C1 segment of cervical spinal cord (tissue), 14 donors: Measurements from ENCODE around the gene BRAT1.
A peak's percentile ranks its signal among the peaks of the same experiment; 100 is the strongest.

Source experiments
- DNase-seq, 14 donors: peaks; one replicate each; lab custom pipeline; 2025; lab: John Stamatoyannopoulos, UW

Gene BRAT1

DNA sequence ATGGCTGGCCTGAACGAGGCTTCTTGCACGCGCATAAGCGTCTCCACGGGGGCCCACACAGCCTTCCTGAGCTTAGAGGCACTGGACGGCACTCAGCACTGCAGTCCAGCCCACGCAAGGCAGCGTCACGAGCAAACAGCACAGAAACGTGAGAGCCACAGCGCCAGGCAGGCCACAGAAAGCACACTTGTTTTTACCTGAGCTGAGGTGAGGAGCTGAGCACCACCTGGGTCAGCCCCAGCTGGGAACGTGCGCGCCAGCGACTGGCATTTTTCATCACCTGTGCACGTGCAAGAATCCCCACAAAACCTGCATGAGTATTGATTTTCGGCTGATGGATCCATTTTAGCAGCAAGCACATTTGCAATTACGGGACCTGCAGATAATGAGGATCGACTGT, 30.1 kb upstream of the BRAT1 start:
- DNase-seq = no peak

DNA sequence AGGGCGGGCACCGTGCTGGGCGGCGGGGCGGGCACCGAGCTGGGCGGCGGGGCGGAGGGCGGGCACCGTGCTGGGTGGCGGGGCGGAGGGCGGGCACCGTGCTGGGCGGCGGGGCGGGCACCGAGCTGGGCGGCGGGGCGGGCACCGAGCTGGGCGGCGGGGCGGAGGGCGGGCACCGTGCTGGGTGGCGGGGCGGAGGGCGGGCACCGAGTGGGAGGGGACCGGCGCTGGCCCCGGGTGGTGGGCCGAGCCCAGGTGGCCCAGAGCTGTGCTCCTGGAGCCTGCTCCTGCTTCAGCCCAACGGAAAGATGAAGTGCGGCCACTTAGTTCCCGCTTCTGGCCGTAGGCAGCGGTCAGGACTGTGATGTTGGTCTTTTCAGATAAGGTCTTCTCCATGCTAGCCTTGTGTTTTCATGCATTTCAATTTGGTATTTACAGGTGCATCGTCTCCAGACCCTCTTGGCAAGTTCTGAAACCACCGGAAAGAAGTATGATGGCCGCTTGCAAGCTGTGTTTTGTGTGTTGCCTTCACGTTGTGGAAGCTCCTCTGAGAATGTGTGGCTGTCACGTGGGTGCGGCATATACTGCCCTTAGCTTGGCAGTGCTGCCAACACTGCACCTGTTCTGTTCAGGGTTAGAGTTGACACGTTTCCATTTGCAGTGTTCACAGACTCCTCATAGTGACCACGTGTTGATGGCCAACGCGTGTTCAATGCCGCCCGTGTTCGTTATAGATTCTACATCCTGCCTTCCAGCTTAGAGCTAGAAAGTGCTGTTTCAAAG, 28.7 kb upstream of the BRAT1 start:
- no peak for DNase-seq

DNA sequence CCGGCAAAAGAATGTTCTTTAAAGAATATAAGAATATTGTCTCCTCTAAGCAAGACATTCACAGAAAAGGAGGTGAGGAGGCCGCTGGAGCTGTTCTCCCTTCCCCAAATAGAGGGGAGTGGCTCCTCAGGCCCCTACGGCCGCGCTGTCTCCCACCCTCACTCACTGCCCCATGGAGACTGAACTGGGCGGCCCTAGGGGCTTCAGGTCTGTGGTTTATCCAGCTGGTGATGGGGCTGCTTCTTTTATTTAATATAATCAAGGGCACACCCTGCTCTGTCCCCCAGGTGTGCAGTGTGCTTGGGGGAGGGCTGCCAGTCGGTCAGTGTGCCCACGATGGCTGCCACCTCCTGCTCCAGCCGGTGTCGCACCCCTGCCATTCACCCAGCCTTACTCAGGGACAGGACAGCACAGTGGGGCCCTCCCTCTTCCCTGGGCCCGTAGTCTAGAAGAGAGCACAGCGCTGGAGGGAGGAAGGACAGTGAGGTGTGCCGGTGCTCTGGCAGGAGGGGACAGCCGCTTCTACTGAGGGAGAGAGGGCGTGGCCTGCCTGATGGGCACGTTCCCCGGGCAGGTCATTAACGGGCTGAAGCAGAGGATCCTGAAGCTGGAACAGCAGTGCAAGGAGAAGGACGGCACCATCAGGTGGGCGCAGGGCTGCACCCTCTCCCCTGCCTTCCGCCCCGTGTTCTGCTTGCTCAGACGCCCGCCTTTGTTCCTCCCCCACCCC, 26.8 kb upstream of the BRAT1 start:
- no peak for DNase-seq

DNA sequence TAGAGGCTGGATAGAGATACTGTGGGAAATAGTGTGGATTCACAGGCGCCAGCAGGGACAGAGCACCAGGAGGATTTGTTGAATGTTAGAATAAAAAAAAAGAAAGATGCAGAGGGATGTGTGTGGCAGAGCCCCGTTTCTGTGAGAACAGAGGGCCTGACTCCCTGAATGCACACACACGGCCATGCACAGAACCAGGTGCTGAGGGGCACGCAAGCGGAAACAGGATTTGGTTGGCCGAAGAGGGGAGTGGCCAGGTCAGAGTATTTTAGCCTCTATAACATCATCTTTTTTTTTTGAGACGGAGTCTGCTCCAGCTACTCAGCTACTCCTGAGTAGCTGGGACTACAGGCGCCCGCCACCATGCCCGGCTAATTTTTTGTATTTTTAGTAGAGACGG, 25.3 kb upstream of the BRAT1 start:
- DNase-seq = no peak

DNA sequence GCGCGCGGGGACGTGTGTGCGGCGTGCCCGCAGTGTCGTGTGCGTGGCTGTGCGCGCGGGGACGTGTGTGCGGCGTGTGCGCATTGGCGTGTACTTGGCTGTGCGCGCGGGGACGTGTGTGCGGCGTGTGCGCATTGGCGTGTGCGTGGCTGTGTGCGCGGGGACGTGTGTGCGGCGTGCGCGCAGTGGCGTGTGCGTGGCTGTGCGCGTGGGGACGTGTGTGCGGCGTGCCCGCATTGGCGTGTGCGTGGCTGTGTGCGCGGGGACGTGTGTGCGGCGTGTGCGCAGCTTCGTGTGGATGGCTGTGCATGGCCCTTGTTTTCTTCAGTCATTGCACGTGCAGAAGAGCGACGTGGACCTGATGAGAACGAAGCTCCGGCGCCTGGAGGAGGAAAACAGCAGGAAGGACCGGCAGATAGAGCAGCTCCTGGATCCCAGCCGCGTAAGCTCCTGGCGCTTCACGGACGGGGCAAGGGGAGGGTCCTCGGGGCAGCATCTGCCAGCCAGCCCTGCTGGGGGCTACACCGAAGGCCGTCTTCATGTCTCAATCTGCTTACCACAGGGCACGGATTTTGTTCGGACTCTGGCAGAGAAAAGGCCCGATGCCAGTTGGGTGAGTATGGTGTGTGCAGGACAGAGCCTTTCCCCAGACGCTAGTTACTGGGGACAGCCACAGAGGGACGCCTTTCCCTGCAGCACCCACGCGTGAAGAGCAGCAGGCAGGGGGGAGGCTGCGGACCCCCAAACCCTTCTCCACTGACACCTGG, 22.8 kb upstream of the BRAT1 start:
- no peak for DNase-seq

DNA sequence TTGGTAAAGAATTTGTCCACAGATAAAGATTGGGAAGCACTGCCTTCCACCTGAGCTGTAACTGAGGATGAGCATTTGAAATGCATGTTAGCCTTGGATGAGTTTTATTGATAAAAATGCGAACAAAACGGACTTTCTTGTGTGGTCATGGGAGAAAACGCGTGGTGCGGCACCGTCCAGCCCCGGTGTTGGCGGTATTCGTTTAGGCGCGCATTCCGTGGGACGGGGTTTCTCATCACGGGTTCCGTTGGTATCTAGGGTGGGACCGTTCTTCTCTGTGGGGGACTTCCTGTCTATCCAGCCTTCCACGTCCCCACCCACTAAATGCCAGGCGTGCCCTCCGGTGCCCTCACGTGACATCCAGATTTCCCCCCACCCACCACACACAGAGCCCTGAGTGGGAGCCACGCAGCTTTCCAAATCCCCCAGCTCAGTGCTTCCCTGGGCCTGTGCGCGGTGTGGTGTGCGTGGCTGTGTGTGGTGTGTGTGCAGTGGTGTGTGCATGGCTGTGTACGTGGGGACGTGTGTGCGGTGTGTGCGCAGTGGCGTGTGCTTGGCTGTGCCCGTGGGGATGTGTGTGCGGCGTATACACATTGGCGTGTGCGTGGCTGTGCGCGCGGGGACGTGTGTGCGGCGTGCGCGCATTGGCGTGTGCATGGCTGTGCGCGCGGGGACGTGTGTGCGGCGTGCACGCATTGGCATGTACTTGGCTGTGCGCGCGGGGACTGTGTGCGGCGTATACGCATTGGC, 21.6 kb upstream of the BRAT1 start:
- DNase-seq = no peak

DNA sequence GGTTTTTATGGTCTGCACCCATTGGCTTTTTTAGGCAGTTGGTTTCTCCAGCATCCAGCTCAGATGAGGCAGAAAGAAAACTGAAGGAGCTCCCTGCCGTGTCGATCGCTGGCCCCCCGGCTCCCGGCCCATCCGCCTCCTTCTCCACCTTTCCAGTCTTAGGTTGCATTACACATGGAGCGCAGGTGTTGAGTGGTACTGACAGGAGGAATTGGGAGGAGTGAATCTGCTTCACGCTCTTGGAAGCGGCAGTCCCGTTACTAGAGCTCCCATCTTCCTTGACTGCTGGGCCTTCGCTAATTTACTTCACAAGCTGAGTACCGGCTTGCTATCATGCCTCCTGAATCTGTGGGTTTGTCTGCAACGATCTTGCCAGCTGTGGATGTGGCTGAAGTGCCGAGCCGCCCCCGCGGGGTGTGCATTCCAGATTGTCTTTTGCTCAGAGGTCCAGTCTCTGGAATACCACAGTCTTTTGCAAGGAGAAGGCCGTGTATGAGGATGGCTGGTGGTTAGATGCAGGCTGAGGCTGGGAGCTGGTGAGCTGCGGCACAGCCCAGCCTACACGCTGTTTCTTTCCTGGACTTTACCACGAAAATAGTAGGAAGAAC, 20.5 kb upstream of the BRAT1 start:
- DNase-seq = no peak

DNA sequence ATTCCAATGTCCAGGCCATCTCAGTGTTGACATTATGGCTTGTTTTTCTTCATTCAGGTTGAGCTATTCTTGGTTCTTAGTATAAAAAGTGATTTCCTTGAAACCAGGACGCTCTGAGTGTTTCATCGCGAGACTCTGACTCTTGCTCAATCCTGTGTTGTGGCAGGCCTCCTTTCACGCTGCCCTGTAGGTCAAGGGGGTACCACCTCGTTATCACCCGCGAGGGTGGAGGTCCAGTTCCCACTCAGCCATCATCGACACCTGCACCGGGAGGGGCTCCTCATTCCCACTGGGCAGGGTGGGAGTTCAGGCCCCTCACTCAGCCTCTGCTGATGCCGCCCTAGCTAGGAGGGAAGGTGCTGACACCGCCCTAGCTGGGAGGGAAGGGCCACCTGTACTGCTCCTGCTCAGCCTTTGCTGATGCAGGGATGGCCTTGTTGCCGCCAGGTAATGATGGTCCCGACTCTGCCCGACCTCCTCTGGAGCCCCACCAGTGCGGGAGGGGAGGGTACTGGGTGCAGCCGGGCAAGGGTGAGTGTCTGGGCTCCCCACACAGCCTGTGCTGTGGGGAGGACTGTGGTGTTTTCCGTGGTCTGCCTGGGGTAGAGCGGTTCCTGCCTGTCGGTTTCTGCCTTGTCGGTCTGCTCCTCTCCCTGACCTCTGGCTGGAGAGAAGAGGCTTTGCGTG, 19.9 kb upstream of the BRAT1 start:
- no peak for DNase-seq

DNA sequence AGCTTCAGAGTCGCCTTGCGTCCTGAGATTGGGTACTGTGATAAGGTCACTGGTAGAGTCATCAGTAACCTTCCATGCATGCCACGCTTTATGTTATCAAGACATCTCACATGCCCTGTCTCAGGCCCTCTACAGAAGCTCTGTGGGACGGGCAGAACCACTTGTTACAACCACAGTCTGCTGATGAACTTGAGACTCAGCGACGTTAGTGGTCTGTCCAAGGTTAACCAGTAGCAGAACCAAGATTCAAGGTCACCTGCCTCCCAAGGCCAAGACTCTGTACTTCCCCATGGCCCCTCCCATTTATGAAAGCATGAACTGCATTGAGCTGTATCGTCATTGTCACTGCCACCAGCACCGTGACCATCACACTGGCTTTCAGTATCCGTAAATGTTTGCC, 18.4 kb upstream of the BRAT1 start:
- no peak for DNase-seq

DNA sequence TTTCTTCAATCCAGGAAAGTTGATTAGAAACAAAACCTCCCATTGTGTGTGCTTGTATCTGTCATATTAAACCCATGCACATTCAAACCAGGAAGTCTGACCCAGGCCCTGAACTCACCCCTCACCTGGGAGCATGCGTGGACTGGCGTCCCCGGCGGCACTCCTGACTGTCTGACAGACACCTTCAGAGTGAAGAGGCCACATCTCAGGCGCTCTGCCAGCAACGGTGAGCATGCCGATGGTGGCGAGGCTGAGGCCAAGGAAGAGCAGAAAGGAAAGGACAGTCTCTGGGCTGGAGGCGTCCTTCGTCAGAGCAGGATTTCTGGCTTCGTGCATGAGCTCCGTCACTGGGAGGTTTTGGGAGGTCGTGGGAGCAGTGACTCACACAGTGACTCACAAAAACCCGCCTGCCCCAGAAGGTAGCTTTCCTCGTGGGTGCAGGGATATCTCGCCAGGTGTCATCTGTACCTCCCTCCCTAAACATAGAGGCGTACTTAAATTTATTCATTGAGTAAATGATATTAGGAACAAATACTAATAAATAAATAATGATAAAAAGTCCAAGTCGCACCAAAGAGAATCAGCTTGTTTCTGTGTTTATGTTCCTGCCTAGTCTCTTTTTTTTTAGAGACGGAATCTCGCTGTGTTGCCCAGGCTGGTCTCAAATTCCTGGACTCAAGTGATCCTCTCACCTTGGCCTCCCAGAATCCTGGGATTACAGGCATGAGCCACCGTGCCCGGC, 16.9 kb upstream of the BRAT1 start:
- DNase-seq = no peak

DNA sequence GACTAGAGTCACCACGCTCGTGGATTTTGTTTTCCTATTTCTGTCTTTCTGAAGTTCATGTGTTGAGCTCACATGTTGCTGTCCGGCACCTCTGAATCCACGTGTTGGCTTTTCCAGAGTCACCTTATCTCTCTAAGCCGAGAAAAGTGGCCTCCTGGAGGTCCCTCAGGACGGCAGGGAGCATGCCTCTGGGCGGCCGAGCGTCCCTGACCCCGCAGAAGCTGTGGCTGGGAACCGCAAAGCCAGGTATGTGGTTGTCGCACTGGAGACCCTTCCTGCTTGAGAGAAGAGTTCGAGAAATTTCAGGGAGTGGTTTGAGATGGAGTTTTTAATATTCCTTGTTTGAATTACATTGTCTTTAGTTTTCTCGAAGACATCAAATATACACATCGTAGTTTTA, 16.1 kb upstream of the BRAT1 start:
- no peak for DNase-seq

DNA sequence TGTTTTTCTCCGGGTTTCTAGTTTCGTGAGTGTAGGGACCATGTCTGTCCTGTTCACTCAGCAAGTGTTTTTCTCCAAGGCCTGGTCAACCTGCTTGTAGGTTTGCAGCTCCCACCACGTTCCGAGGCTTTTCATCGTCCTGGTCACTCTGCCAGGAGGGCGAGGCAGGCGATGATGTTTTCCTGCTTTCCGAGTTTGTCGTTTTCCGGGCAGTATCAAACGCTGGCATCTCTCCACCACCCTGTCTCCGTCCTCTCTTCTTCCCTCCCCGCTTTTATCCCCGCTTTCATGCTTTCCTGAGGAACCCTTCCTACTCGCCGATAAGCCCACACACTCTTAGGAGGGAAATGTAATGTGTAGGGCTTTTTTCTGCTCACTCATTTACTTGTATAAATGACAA, 14.7 kb upstream of the BRAT1 start:
- no peak for DNase-seq

DNA sequence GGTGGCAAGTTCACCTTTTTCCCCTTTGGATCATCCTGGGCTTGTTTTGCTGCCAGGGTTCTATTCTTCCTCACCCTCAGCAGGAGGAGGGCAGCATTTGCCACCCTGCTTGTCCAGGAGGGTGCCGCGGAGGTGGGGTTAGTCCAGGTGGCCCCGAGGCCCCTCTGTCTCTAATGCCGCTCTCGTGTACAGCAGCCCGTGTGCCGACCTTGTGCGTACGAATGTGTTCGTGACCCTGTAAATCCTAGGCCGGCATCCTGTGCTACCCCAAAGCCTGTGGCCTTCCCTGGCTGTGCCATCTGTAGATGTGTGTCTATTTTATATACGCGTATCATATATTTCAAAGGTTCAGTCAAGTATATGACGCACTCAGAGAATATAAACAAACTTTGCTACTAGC, 14.1 kb upstream of the BRAT1 start:
- no peak for DNase-seq

DNA sequence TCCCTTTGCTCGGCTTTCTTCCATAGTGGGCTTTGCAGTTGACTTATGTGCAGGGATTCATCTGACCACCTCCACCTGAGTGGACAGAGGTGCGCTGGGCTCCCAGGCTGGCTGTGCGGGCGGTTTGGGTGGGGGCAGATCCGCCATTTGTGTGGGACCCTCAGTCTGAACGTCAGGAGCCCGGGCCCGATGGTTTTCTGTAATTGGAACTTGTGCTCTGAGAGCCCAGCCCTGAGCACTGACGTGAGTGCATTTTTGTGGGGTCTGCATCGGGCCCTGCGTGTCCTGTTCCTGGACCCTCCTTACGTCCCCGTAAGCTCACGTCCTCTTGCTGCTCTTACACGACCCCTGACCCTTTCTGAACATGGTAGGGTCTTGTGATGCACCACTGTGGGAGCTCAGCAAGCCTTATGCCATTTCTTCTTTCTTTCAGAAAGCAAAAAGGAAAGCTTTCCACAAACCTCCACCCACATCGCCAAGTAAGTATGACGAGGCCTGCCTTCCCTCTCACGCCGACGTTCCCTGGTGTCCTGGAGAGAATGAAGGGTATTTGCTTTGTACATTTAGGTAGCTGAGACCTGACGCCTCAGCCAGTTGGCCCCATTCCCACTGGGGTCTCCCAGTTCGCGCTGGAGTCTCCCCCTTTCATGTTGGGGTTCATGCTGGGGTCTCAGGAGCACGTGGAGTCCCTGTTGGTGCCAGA, 13.3 kb upstream of the BRAT1 start:
- DNase-seq = no peak

DNA sequence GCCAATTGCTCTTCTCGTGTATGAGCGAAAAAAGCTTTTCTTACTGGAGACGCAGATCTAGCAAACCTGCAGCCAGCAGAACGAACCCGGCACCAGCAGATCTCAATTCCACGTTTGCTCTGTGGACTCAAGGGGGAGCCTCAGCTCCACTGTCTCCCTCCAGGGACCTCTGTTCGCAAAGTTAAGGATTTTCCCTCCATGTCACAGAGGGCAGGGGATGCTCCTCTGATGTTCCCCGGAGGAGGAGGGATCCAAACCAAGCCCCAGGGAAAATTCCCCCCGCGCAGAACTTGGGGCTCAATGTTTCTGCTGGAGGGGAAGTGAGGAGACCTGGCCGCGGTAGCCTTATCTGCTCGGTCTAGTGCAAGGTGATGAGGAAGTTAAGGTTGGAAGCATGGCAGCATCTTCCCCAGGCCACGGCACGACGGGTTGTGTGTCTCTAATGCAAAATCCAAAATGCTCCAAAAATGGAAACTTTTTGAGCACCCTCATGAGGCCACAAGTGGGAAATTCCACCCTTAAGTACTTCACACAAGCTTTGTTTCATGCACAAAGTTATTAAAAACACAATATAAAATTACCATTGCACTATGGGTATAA, 12.5 kb upstream of the BRAT1 start:
- DNase-seq = peak in 9 of 14 donors; percentile 10 to 52 (median 34)

DNA sequence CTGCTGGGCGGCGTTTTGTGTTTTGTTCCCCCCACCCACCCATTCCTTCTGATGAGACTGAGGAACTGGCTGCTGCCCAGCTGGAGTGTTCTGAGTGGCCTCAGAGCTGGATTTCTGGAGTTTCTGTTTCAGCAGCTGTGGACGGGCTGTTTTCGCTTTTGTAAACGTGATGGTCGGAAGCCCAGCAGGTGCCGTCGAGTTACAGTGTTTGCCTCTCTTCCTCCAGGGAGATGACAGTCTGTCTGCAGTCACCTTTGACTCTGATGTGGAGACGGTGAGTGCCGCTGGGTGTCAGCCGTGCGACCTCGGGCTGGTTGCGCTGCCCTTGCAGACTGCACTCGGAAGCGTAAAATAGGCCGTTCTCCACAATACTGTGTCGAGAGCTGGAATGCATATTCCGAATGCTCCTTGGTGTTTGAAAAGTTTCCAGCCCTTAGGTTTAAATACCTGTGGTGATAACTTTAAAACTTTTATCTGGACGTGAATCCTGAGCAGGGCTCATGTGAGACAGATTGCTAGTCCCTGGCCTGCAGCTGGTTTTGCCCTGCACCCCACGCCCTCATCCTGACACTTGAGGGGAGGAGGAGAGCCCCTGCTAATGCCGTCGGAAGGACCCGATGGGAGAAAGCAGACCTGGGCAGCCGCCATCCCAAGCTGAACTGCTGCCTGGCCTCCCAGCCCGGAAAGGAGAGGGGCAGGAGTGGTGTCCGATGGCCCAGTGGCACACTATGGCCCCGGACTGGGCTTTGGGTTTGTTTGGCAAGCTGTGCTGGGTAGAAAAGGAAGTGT, 11.8 kb upstream of the BRAT1 start:
- DNase-seq = peak in 1 of 14 donors; percentile 52

DNA sequence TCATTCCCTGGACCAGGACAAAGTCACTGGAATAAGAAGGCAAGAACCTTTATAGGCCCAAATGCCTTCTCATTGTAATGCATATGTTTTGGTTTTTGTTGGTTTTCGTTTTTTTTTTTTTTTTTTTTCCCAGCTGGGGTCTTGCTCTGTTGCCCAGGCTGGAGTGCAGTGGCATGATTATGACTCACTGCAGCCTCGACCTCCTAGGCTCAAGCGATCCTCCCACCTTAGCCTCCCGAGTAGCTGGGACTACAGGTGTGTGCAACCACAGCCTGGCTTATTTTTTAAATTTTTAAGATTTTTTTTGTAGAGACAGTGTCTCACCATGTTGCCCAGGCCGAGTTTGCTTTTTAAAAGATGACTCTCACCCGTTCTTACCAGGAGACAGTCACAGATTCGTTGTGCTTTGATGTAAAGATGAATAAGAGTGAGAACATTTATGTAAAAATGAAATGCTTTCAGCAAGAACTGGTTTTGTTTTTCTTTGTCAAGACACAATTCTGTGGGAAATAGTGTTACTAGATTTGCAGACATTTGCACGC, 11.1 kb upstream of the BRAT1 start:
- DNase-seq = no peak

DNA sequence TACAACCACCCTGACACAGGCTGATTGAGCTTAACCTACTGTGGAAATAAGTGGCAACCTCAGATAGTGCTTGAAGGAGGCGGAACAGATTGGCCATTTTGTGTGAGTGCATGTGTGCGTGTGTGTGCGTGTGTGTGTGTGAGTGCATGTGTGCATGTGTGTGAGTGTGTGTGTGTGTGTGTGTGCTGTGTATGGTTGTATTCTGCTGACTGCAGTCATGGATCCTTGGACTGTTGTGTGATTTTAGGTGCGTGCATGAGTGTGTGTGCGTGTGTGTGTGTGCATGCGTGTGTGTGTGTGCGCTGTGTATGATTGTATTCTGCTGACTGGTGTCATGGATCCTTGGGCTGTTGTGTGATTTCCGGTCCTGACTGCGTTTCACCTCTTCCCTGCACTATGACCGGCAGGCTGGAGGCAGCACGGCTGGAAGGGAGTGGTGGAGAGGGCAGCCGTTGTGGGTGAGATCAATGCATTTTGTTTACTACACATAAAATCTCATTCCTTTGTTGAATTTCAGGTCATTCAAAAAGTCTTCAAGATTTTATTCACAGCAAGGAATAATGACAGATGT, 9.7 kb upstream of the BRAT1 start:
- no peak for DNase-seq
